Loucy (cell line): Measurements from ENCODE around the gene SMARCB1.

ENCODE experiments used
- H2AFZ ChIP-seq: fragments of 200-600 bp; sonication (generic); 2 replicates; pipeline ENCODE4 v1.6.0; 2016; ENCODE audit warnings: antibody characterized with exemption, mild to moderate bottlenecking, low read length, moderate library complexity
- H3F3A ChIP-seq: fragments of 200-600 bp; 2 replicates; pipeline ENCODE4 v1.6.0; 2016; ENCODE audit warnings: antibody characterized with exemption, low read depth, mild to moderate bottlenecking
- H3K27me3 ChIP-seq: fragments of 200-600 bp; sonication (generic); 2 replicates; pipeline ENCODE4 v1.6.1; 2014; ENCODE audit warnings: low read length, mild to moderate bottlenecking; ENCODE audit not compliant: insufficient read depth, poor library complexity, severe bottlenecking
- H3K36me3 ChIP-seq: fragments of 200-600 bp; sonication (generic); 2 replicates; pipeline ENCODE4 v1.6.1; 2016; ENCODE audit warnings: low read length; ENCODE audit not compliant: insufficient read depth
- H3K4me1 ChIP-seq: fragments of 200-600 bp; sonication (generic); 2 replicates; pipeline ENCODE4 v1.5.1; 2014; ENCODE audit warnings: low read length, mild to moderate bottlenecking; ENCODE audit not compliant: insufficient read depth, poor library complexity, severe bottlenecking
- H3K4me2 ChIP-seq: fragments of 200-600 bp; sonication (generic); 2 replicates; pipeline ENCODE4 v1.6.0; 2014; ENCODE audit warnings: antibody characterized with exemption, low read length, low read depth, mild to moderate bottlenecking; ENCODE audit not compliant: poor library complexity, severe bottlenecking
- H3K4me3 ChIP-seq: fragments of 200-600 bp; sonication (generic); 2 replicates; pipeline ENCODE4 v1.5.1; 2014; ENCODE audit warnings: low read length, mild to moderate bottlenecking, mixed read lengths; ENCODE audit not compliant: poor library complexity, severe bottlenecking
- H3K79me2 ChIP-seq: fragments of 200-600 bp; sonication (generic); 2 replicates; pipeline ENCODE4 v1.6.1; 2014; ENCODE audit warnings: low read length; ENCODE audit not compliant: insufficient read depth
- H3K9ac ChIP-seq: fragments of 200-600 bp; sonication (generic); 2 replicates; pipeline ENCODE4 v1.6.0; 2014; ENCODE audit warnings: mild to moderate bottlenecking, low read depth, low read length, moderate library complexity; ENCODE audit not compliant: poor library complexity, severe bottlenecking
- H3K9me2 ChIP-seq: fragments of 200-600 bp; sonication (generic); replicated peaks from 2 replicates; pipeline ENCODE4 v1.6.1; 2016; ENCODE audit warnings: low read depth, low read length, mixed read lengths
- H3K9me3 ChIP-seq: fragments of 200-600 bp; sonication (generic); 2 replicates; pipeline ENCODE4 v1.6.1; 2014; ENCODE audit warnings: mild to moderate bottlenecking, antibody characterized with exemption, low read length, low read depth; ENCODE audit not compliant: insufficient read depth
- H4K20me1 ChIP-seq: fragments of 200-600 bp; sonication (generic); 2 replicates; pipeline ENCODE4 v1.6.0; 2014; ENCODE audit warnings: antibody characterized with exemption, low read length, mild to moderate bottlenecking; ENCODE audit not compliant: insufficient read depth, poor library complexity, severe bottlenecking
- CTCF ChIP-seq: fragments of 200-600 bp; sonication (generic); conservative IDR thresholded peaks from 2 replicates; pipeline ENCODE4 v1.5.1; 2014; ENCODE audit warnings: mild to moderate bottlenecking, antibody characterized with exemption, low read length
- EZH2phosphoT487 ChIP-seq: fragments of 200-600 bp; IDR thresholded peaks from 2 replicates; pipeline ENCODE4 v1.6.1; 2018; ENCODE audit warnings: antibody characterized with exemption, mild to moderate bottlenecking, moderate library complexity, borderline replicate concordance

The SMARCB1 gene

GRCh38 chr22:23883658-23884057, 96.9 kb downstream of the SMARCB1 start:
- H2AFZ ChIP-seq = no peak overlapping the region
- no peaks in the 10 kb centered on the region for H3K27me3 ChIP-seq
- H3K4me3 ChIP-seq = no peak overlapping the region
- H3F3A ChIP-seq = no peaks in the 10 kb centered on the region
- H3K9me3 ChIP-seq = no peaks in the 10 kb centered on the region
- H3K9me2 ChIP-seq = no peaks in the 10 kb centered on the region
- H3K79me2 ChIP-seq = no peaks in the 10 kb centered on the region
- H3K4me1 ChIP-seq = no peaks in the 10 kb centered on the region
- TF ChIP-seq CTCF (no peak), EZH2phosphoT487 (no peak)
- no peak overlapping the region for H3K4me2 ChIP-seq
- H3K36me3 ChIP-seq = no peaks in the 10 kb centered on the region
- no peaks in the 10 kb centered on the region for H4K20me1 ChIP-seq
- H3K9ac ChIP-seq = no peak overlapping the region

- H3K27me3 ChIP-seq = no peaks in the 10 kb centered on the region
Observed at GRCh38 chr22:23884140-23884539, 97.4 kb downstream of the SMARCB1 start.

More at GRCh38 chr22:23884140-23884539, 97.4 kb downstream of the SMARCB1 start:
- TF ChIP-seq CTCF (no peak), EZH2phosphoT487 (no peak)
- H3K9me2 ChIP-seq = no peaks in the 10 kb centered on the region
- H3K79me2 ChIP-seq = no peaks in the 10 kb centered on the region
- H4K20me1 ChIP-seq = no peaks in the 10 kb centered on the region
- no peaks in the 10 kb centered on the region for H3K4me1 ChIP-seq
- H3K9ac ChIP-seq = no peak overlapping the region
- H3K4me2 ChIP-seq = no peak overlapping the region
- no peaks in the 10 kb centered on the region for H3K36me3 ChIP-seq
- H3F3A ChIP-seq = no peaks in the 10 kb centered on the region
- H2AFZ ChIP-seq = no peak overlapping the region
- no peaks in the 10 kb centered on the region for H3K9me3 ChIP-seq
- no peak overlapping the region for H3K4me3 ChIP-seq
